ENCODE measurements around the gene GDPD4.

GRCh38 chr11:77269484-77270123, 31.9 kb downstream of the GDPD4 start:
- TF ChIP-seq CTCF (IDR thresholded peaks at IDR 0.05) (no peak), POLR2A (IDR thresholded peaks at IDR 0.05) (no peak)

Measured in esophagus squamous epithelium (tissue), 4 donors.